GM12878 (cell line): ENCODE measurements around the gene KIF23. TPM values are rescaled to one million over a fixed set of nuclear protein-coding genes. Genes with fewer than 3 reads are reported as not detected.

ENCODE experiments used
- ATAC-seq: fragments of 200-7000 bp; cut with Tn5 transposase; 3 replicates; pipeline ENCODE4 v1.9.1; 2020; ENCODE audit warnings: mild to moderate bottlenecking, moderate library complexity
- BruUV-seq: library from RNA; stranded (reverse); fragments of 400-500 nt; replicated peaks from 2 replicates; lab custom pipeline; 2021; lab: Mats Ljungman, UMichigan
- CTCF ChIA-PET: fragments of 300-600 bp; sonication (Branson Sonifier 250); formaldehyde crosslinking; extraction: SDS; loops from one replicate; lab custom pipeline; 2021; ENCODE audit warnings: inconsistent platforms; lab: Yijun Ruan, JAX
- POLR2A ChIA-PET: fragments of 350-600 bp; formaldehyde crosslinking; extraction: SDS; loops from one replicate; lab custom pipeline; 2021; ENCODE audit warnings: inconsistent platforms; lab: Charles Lee
- RAD21 ChIA-PET: fragments of 300-600 bp; sonication (Branson Sonifier 250); formaldehyde crosslinking; loops from one replicate; lab custom pipeline; 2023; ENCODE audit warnings: antibody characterized with exemption; ENCODE audit not compliant: unreplicated experiment; lab: Charles Lee
- SMC1A ChIA-PET: fragments of 300-600 bp; sonication (Branson Sonifier 250); formaldehyde crosslinking; loops from one replicate; lab custom pipeline; 2023; ENCODE audit not compliant: unreplicated experiment, uncharacterized antibody; lab: Charles Lee
- DNase-seq: peaks from one replicate; pipeline ENCODE4 v3.0.0-alpha.2; 2011; ENCODE audit warnings: low read depth, low spot score
- FAIRE-seq: peaks from 3 replicates; lab custom pipeline; 2011; peaks lifted over from hg19 to GRCh38; lab: Jason Lieb, UNC
- H2AFZ ChIP-seq: 2 replicates; pipeline ENCODE4 v1.6.0; 2011; ENCODE audit warnings: low read depth, low read length, control low read depth; ENCODE audit not compliant: control insufficient read depth
- H3K27ac ChIP-seq: 2 replicates; pipeline ENCODE4 v1.5.1; 2011; ENCODE audit warnings: control low read depth; ENCODE audit not compliant: control insufficient read depth, insufficient read depth
- H3K27me3 ChIP-seq, 2 experiments: replicated peaks in 1 of 2; 2 replicates each; pipeline versions ENCODE4 v1.6.0 to v1.6.1; 2011; ENCODE audit warnings: low read length in 1 of 2; ENCODE audit not compliant: control insufficient read depth in 2 of 2, insufficient read depth in 2 of 2
- H3K36me3 ChIP-seq, 2 experiments: 2 replicates each; pipeline ENCODE4 v1.5.1; 2011; ENCODE audit warnings: low read length in 1 of 2; ENCODE audit not compliant: control insufficient read depth in 2 of 2, insufficient read depth in 2 of 2
- H3K4me1 ChIP-seq: 2 replicates; pipeline ENCODE4 v1.6.1; 2011; ENCODE audit warnings: mild to moderate bottlenecking, low read length, moderate library complexity, mixed read lengths; ENCODE audit not compliant: control insufficient read depth, insufficient read depth
- H3K4me2 ChIP-seq: 2 replicates; pipeline ENCODE4 v1.6.0; 2011; ENCODE audit warnings: control low read depth; ENCODE audit not compliant: control insufficient read depth, insufficient read depth
- H3K4me3 ChIP-seq: fragments of 200-600 bp; sonication (generic); 2 replicates; pipeline ENCODE4 v1.5.1; 2016
- H3K79me2 ChIP-seq: 2 replicates; pipeline ENCODE4 v1.6.0; 2011; ENCODE audit warnings: low read length; ENCODE audit not compliant: control insufficient read depth, insufficient read depth
- H3K9ac ChIP-seq: 2 replicates; pipeline ENCODE4 v1.8.0; 2011; ENCODE audit warnings: low read length, control low read depth, mixed read lengths; ENCODE audit not compliant: control insufficient read depth, insufficient read depth
- H3K9me3 ChIP-seq: replicated peaks from 3 replicates; pipeline ENCODE4 v1.5.1; 2011; ENCODE audit warnings: mild to moderate bottlenecking, low read length; ENCODE audit not compliant: control insufficient read depth, insufficient read depth
- H4K20me1 ChIP-seq: 2 replicates; pipeline ENCODE4 v1.6.0; 2011; ENCODE audit not compliant: control insufficient read depth, insufficient read depth
- CHD2 ChIP-seq: IDR thresholded peaks from 2 replicates; pipeline ENCODE4 v1.6.1; 2011; ENCODE audit warnings: low read depth, low read length, improper control_type of control experiment, borderline replicate concordance
- GABPA ChIP-seq: IDR thresholded peaks from 2 replicates; pipeline ENCODE4 v1.6.1; 2014; ENCODE audit warnings: antibody characterized with exemption, low read depth, mild to moderate bottlenecking, inconsistent platforms
- HDAC6 ChIP-seq: fragments of 200-600 bp; sonication (generic); IDR thresholded peaks from one replicate; pipeline ENCODE4 v1.8.0; 2017; ENCODE audit warnings: antibody characterized with exemption; ENCODE audit not compliant: unreplicated experiment
- IRF3 ChIP-seq: fragments of 450-650 bp; IDR thresholded peaks from 2 replicates; pipeline ENCODE4 v1.6.1; 2014; ENCODE audit warnings: mild to moderate bottlenecking
- JUND ChIP-seq: IDR thresholded peaks from 2 replicates; pipeline ENCODE4 v1.6.1; 2012; ENCODE audit warnings: low read depth, mild to moderate bottlenecking, low read length, improper control_type of control experiment, moderate library complexity
- MTA2 ChIP-seq: fragments of 450-650 bp; IDR thresholded peaks from 2 replicates; pipeline ENCODE4 v1.6.1; 2016; ENCODE audit warnings: low read depth, mild to moderate bottlenecking, moderate library complexity
- RELB ChIP-seq: fragments of 450-650 bp; IDR thresholded peaks from 2 replicates; pipeline ENCODE4 v1.6.1; 2017; ENCODE audit warnings: low read depth, mild to moderate bottlenecking, moderate library complexity
- SPI1 ChIP-seq: IDR thresholded peaks from 2 replicates; pipeline ENCODE4 v1.6.1; 2011; ENCODE audit warnings: low read depth, mild to moderate bottlenecking, low read length, moderate library complexity, borderline replicate concordance; ENCODE audit not compliant: insufficient read depth
- ZNF592 ChIP-seq: fragments of 450-650 bp; IDR thresholded peaks from 2 replicates; pipeline ENCODE4 v1.6.1; 2017; ENCODE audit warnings: mild to moderate bottlenecking, moderate library complexity
- WGBS: methylation state at CpG from one replicate; pipeline ENCODE4 v1.1.6; 2016; ENCODE audit warnings: low lambda C conversion rate; ENCODE audit not compliant: insufficient replicate concordance, insufficient coverage; ENCODE audit errors: missing lambda C conversion rate; 5-methylcytosine and 5-hydroxymethylcytosine counted together
- in situ Hi-C: fragments of 300-500 bp; cut with MboI; formaldehyde crosslinking; loops from 9 replicates; pipeline ENCODE4 v1.14.3; 2018; ENCODE audit warnings: mixed read lengths
- intact Hi-C: fragments of 100-400 bp; cut with micrococcal nuclease; formaldehyde crosslinking; loops from one replicate; pipeline ENCODE4 v1.14.2; 2022; ENCODE audit not compliant: unreplicated experiment
- polyA plus RNA-seq, 11 experiments: library from polyadenylated mRNA; depleted of rRNA in 4 of 11; unstranded in 6 of 11; stranded (reverse) in 5 of 11; fragments of >200 nt; fragmentation: Nextera tagmentation in 4 of 11; fragmentation: Illumina TruSeq in 1 of 11; extraction: Ambion mirVana in 4 of 11; extraction: Trizol in 1 of 11; gene quantifications; 1 replicate in 1 of 11; 2 replicates in 10 of 11; pipeline versions ENCODE4 v1.2.1 to v1.2.3, GENCODE V29; 2011 to 2016; ENCODE audit warnings: inconsistent platforms in 2 of 11, missing spikeins in 2 of 11, low read depth in 1 of 11
- total RNA-seq, 4 experiments: library from RNA; depleted of rRNA in 3 of 4; stranded (reverse); fragments of >200 nt in 3 of 4; fragmentation: Illumina TruSeq in 1 of 4; extraction: Trizol in 1 of 4; gene quantifications; 2 replicates each; pipeline versions ENCODE4 v1.2.1 to v1.2.3, GENCODE V29; 2013 to 2021

The KIF23 gene
- total and polyA plus RNA-seq, 10 of the 15 experiments (the other 5 are each of a cell fraction or from before 2014, with no cell fraction given): 28.0 to 62.5 (median 46.6) TPM

- no peak for TF ChIP-seq JUND
- TF ChIP-seq ZNF592: no peak
- TF ChIP-seq SPI1: no peak
- no peak for TF ChIP-seq CHD2
- no peak for TF ChIP-seq HDAC6
- no peak for TF ChIP-seq IRF3
- TF ChIP-seq GABPA: no peak
- TF ChIP-seq MTA2: no peak
- no peak for TF ChIP-seq RELB
- TF ChIP-seq, all 136 proteins: peak for 0
- ChIA-PET POLR2A (no interaction called here), CTCF (no interaction called here), RAD21 (no interaction called here), SMC1A (no interaction called here)
- Histone ChIP-seq H3K4me1 (no peaks in the 10 kb centered on the region), H3K79me2 (no peaks in the 10 kb centered on the region), H4K20me1 (no peaks in the 10 kb centered on the region), H3K4me2 (no peak overlapping the region), H3K36me3 (no peaks in the 10 kb centered on the region), H3K4me3 (no peak overlapping the region), H3K27me3 (peaks cover 0 to 3% of the 10 kb centered on the region in 2 experiments; a peak in 1 of 4 replicates), H3K9ac (no peak overlapping the region), H3K27ac (no peak overlapping the region), H2AFZ (no peak overlapping the region), H3K9me3 (no peaks in the 10 kb centered on the region)
- FAIRE-seq (no peak), DNase-seq (no peak), ATAC-seq (no peak)
- intact Hi-C loops (loop anchor here (5.0 to 10.0 kb wide), 2 partner anchors 126 to 354 kb away; no protein-coding TSS in a partner anchor), in situ Hi-C loops (no loop called here)
- no TSS peak for BruUV-seq
- WGBS: 28% methylated on average over 11 of the region's 11 CpGs
Observed at GRCh38 chr15:69391046-69391757, 22.9 kb upstream of the KIF23 start.
